SU-DHL-6 (cell line): ENCODE data around the gene FCF1.

Source experiments
- EZH2phosphoT487 ChIP-seq: fragments of 200-600 bp; sonication (generic), shearing (Covaris generic); conservative IDR thresholded peaks from 2 replicates; pipeline ENCODE4 v1.6.1; 2018; ENCODE audit warnings: mild to moderate bottlenecking, antibody characterized with exemption, low read length, moderate library complexity, mixed read lengths
- TF ChIP-seq, protein P1 (sequence below): fragments of 200-600 bp; sonication (generic); IDR thresholded peaks from one replicate; pipeline ENCODE4 v1.5.1; 2017; ENCODE audit warnings: antibody characterized with exemption, mild to moderate bottlenecking, low read length, moderate library complexity; ENCODE audit not compliant: insufficient read depth, poor library complexity, severe bottlenecking

DNA sequence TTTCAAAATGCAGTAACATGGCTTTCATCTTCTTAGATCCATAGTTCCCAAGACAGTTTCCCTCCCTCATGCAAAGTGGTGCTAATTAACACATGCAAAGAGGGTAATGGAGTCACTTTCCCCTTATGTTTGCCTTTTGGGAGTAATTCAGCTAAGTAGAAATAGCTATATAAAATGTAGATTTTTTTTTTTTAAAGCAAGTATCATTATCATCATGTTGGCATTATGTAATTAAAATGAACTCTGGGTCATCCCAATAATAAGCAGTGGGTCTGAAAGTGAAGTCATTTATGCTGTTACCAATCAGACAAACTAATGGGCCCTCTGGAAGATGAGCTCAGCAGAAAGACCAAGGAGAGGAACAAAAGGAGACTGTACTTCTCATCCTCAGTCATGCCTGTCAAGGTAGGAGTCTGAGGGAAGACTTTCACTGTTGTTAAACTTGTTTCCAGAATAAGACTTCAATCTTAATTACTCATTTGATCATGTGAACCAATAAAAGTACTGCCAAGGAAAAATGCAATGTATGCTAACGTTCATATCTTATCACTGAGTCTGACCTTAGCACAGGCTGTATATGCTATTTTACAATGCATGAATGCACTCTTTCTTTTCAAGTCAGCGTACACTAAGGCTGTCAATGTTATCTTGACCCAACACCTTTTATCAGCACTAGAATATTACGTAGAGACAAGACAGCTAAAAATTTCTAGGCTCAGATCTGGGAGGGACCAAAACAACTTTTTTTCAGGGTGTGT, 26.8 kb upstream of the FCF1 start:
- TF ChIP-seq, protein P1, sequence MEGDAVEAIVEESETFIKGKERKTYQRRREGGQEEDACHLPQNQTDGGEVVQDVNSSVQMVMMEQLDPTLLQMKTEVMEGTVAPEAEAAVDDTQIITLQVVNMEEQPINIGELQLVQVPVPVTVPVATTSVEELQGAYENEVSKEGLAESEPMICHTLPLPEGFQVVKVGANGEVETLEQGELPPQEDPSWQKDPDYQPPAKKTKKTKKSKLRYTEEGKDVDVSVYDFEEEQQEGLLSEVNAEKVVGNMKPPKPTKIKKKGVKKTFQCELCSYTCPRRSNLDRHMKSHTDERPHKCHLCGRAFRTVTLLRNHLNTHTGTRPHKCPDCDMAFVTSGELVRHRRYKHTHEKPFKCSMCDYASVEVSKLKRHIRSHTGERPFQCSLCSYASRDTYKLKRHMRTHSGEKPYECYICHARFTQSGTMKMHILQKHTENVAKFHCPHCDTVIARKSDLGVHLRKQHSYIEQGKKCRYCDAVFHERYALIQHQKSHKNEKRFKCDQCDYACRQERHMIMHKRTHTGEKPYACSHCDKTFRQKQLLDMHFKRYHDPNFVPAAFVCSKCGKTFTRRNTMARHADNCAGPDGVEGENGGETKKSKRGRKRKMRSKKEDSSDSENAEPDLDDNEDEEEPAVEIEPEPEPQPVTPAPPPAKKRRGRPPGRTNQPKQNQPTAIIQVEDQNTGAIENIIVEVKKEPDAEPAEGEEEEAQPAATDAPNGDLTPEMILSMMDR, result no peak
- no peak for TF ChIP-seq EZH2phosphoT487
